ENCODE data around the gene ZNF888.

DNA sequence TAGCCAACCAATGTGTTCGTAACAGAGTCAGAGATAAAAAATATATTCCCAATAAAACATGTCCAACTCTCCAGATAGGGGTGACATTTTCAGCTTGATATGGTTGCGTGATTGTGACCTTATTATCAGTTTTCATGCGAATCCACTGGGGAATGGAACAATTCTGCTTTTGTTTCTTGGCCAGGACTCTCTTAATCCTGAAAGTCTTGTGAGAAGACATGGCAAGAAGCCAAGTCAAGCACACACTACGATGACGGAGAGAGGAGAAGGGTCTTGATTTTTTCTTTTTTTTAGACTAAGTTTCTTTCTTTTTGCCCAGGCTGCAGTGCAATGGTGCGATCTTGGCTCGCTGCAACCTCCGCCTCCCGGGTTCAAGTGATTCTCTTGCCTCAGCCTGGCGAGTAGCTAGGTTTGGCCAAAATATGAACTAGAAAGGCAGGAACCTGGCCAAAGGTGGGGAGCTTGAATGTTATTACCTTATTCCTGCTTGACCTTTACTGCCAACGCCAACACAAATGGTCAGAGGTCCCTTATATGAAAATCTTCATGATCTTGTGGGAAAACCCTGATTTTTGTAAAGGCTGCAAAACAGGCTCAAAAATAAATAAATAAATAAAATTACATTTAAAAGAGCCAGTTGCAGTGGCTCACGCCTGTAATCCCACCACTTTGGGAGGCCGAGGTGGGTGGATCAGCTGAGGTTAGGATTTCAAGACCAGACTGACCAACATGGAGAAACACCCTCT is 25.0 kb upstream of the ZNF888 start:
- TF ChIP-seq POLR2AphosphoS5 (IDR thresholded peaks at IDR 0.05; ENCODE audit: low read depth, low read length) = no peak
- no peak for TF ChIP-seq POU2F2 (IDR thresholded peaks at IDR 0.05; ENCODE audit: low read depth, low read length)
- no peak for TF ChIP-seq POLR2A (IDR thresholded peaks at IDR 0.05; ENCODE audit: low read depth, low read length)

Measured in GM12891 (cell line).